ENCODE results near the gene NOXA1. TPM values are rescaled to one million over a fixed set of nuclear protein-coding genes. Genes with fewer than 3 reads are reported as not detected.

Gene NOXA1
- polyA plus RNA-seq, 3 donors = 1.3 to 9.4 (median 1.6) TPM

GRCh38 chr9:137477778-137478612 lies 54.8 kb downstream of the NOXA1 start:
- H3K27me3 ChIP-seq (ENCODE audit: control insufficient read depth in 2 of 2, insufficient read depth in 2 of 2, low read length in 2 of 2) = no peaks in the 10 kb centered on the region
- H3K36me3 ChIP-seq (replicated peaks in 1 of 2; ENCODE audit: control insufficient read depth in 1 of 2, insufficient read depth in 2 of 2, low read length in 2 of 2) = no peaks in the 10 kb centered on the region
- no peaks in the 10 kb centered on the region for H3K79me2 ChIP-seq (ENCODE audit: insufficient read depth, low read length)
- H3K4me2 ChIP-seq (replicated peaks; ENCODE audit: extremely low read depth, low read length, poor library complexity, severe bottlenecking) = no peak overlapping the region
- no peak overlapping the region for H3K27ac Mint-ChIP-seq
- WGBS (ENCODE audit: insufficient coverage) = 96% methylated on average over 11 of the region's 29 CpGs
- intact Hi-C loops (cut with micrococcal nuclease) = no loop called here
- H3K9me3 Mint-ChIP-seq = peaks cover 20 to 40% (median 32%) of the 10 kb centered on the region in 7 donors
- no peak overlapping the region for H3K4me3 ChIP-seq (replicated peaks in 1 of 3; ENCODE audit: low read depth in 2 of 3, low read length in 3 of 3)
- no peak overlapping the region for H3K27ac ChIP-seq (ENCODE audit: low read depth in 1 of 2, low read length in 2 of 2)
- no peak for TF ChIP-seq CTCF (IDR thresholded peaks at IDR 0.05)
- H3K27me3 Mint-ChIP-seq (ENCODE audit: low read depth in 3 of 3) = peaks cover 4 to 8% (median 5%) of the 10 kb centered on the region in 3 donors
- H4K20me1 ChIP-seq (ENCODE audit: insufficient read depth, low read length) = no peaks in the 10 kb centered on the region
- H3K4me1 ChIP-seq (ENCODE audit: control insufficient read depth in 1 of 2, insufficient read depth in 2 of 2, low read length in 2 of 2) = peaks cover 11 to 14% of the 10 kb centered on the region in 2 donors
- H3K36me3 Mint-ChIP-seq = no peaks in the 10 kb centered on the region
- no peak overlapping the region for H2AFZ ChIP-seq (ENCODE audit: insufficient read depth, low read depth, low read length, poor library complexity, severe bottlenecking)
- no peak overlapping the region for H3K4me3 Mint-ChIP-seq
- no peak for DNase-seq
- no peak overlapping the region for H3K9ac ChIP-seq (ENCODE audit: insufficient read depth, low read length, poor library complexity, severe bottlenecking)
- H3K9me3 ChIP-seq (replicated peaks in 1 of 2; ENCODE audit: control insufficient read depth in 1 of 2, insufficient read depth in 1 of 2, low read length in 2 of 2) = peaks cover 29 to 33% of the 10 kb centered on the region in 2 donors
- peaks cover 14% of the 10 kb centered on the region for H3K4me1 Mint-ChIP-seq

- no peaks in the 10 kb centered on the region for H3K36me3 Mint-ChIP-seq
- Histone ChIP-seq H4K20me1 (ENCODE audit: insufficient read depth, low read length) (no peaks in the 10 kb centered on the region), H3K27me3 (ENCODE audit: control insufficient read depth in 2 of 2, insufficient read depth in 2 of 2, low read length in 2 of 2) (no peaks in the 10 kb centered on the region), H3K36me3 (replicated peaks in 1 of 2; ENCODE audit: control insufficient read depth in 1 of 2, insufficient read depth in 2 of 2, low read length in 2 of 2) (no peaks in the 10 kb centered on the region), H3K9ac (ENCODE audit: insufficient read depth, low read length, poor library complexity, severe bottlenecking) (no peak overlapping the region), H3K4me3 (replicated peaks in 1 of 3; ENCODE audit: low read depth in 2 of 3, low read length in 3 of 3) (no peak overlapping the region), H3K27ac (ENCODE audit: low read depth in 1 of 2, low read length in 2 of 2) (no peak overlapping the region), H3K79me2 (ENCODE audit: insufficient read depth, low read length) (no peaks in the 10 kb centered on the region), H2AFZ (ENCODE audit: insufficient read depth, low read depth, low read length, poor library complexity, severe bottlenecking) (no peak overlapping the region), H3K4me1 (ENCODE audit: control insufficient read depth in 1 of 2, insufficient read depth in 2 of 2, low read length in 2 of 2) (peaks cover 11 to 14% of the 10 kb centered on the region in 2 donors), H3K9me3 (replicated peaks in 1 of 2; ENCODE audit: control insufficient read depth in 1 of 2, insufficient read depth in 1 of 2, low read length in 2 of 2) (peaks cover 23 to 30% of the 10 kb centered on the region in 2 donors), H3K4me2 (replicated peaks; ENCODE audit: extremely low read depth, low read length, poor library complexity, severe bottlenecking) (no peak overlapping the region)
- 93% methylated on average over 11 of the region's 11 CpGs for WGBS (ENCODE audit: insufficient coverage)
- peaks cover 17 to 35% (median 28%) of the 10 kb centered on the region in 7 donors for H3K9me3 Mint-ChIP-seq
- no peak for TF ChIP-seq CTCF (IDR thresholded peaks at IDR 0.05)
- H3K4me1 Mint-ChIP-seq = peaks cover 14% of the 10 kb centered on the region
- H3K27me3 Mint-ChIP-seq (ENCODE audit: low read depth in 3 of 3) = peaks cover 4 to 7% (median 4%) of the 10 kb centered on the region in 3 donors
- DNase-seq = no peak
- no peak overlapping the region for H3K4me3 Mint-ChIP-seq
- no peak overlapping the region for H3K27ac Mint-ChIP-seq
- intact Hi-C loops (cut with micrococcal nuclease) = no loop called here
Measured at GRCh38 chr9:137478613-137478961, 55.4 kb downstream of the NOXA1 start.
